Transverse colon (tissue), 3 donors: ENCODE data around the gene MCM8.

Source experiments
- CTCF ChIP-seq, 5 experiments: fragments of 200-600 bp in 3 of 5; fragments of 450-650 bp in 2 of 5; sonication (generic) in 3 of 5; IDR thresholded peaks; 1 replicate in 2 of 5; 2 replicates in 3 of 5; pipeline ENCODE4 v1.5.1; 2016 to 2017; ENCODE audit warnings: antibody characterized with exemption in 5 of 5, inconsistent platforms in 3 of 5, mild to moderate bottlenecking in 2 of 5, moderate library complexity in 1 of 5
- EP300 ChIP-seq: sonication (generic); formaldehyde crosslinking; IDR thresholded peaks from one replicate; pipeline ENCODE4 v1.6.1; 2017; ENCODE audit warnings: antibody characterized with exemption, low read depth
- POLR2A ChIP-seq: fragments of 450-650 bp; IDR thresholded peaks from one replicate; pipeline ENCODE4 v1.6.1; 2016; ENCODE audit warnings: antibody characterized with exemption, mild to moderate bottlenecking, moderate library complexity

GRCh38 chr20:5980720-5981538 lies 30.5 kb downstream of the MCM8 start:
- no peak for TF ChIP-seq CTCF (IDR thresholded peaks at IDR 0.05)
- no peak for TF ChIP-seq EP300
- TF ChIP-seq POLR2A, result no peak
